NCI-H526 treated with DMSO at 0.1 percent for 48 hours (cell line): ENCODE results near the gene DDI1.

ENCODE experiments used
- DNase-seq: peaks from one replicate; lab custom pipeline; 2025; lab: John Stamatoyannopoulos, UW

The DDI1 gene

GRCh38 chr11:104036588-104036987 lies at the start of gene DDI1:
DDI1 (plus strand) TSS chr11:104036640; CDS start chr11:104036823, 183 bp downstream.
- DNase-seq = no peak

GRCh38 chr11:103987629-103988594 lies 48.5 kb upstream of the DDI1 start:
- DNase-seq = no peak

DNA sequence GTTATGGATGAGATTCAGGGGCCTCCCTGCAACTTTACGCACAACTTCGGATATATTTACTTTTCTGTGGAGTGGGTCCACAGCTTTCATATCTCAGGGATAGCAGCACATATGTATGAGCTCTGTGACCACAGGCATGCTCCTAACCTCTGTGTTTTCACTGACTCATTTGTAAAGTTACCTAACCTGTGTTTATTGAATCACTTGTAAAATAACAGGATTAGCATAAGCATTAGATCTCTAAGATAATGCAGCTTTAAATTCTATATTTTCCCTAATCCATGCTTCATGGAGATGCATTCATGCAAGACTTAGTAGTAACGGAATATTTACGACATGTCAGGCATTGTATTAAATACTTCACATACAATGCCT lies 47.9 kb upstream of the DDI1 start:
- DNase-seq = no peak

- no peak for DNase-seq
Observed at GRCh38 chr11:103993507-103993906, 42.9 kb upstream of the DDI1 start.

- DNase-seq = no peak
Observed at GRCh38 chr11:103994094-103994493, 42.3 kb upstream of the DDI1 start.

DNA sequence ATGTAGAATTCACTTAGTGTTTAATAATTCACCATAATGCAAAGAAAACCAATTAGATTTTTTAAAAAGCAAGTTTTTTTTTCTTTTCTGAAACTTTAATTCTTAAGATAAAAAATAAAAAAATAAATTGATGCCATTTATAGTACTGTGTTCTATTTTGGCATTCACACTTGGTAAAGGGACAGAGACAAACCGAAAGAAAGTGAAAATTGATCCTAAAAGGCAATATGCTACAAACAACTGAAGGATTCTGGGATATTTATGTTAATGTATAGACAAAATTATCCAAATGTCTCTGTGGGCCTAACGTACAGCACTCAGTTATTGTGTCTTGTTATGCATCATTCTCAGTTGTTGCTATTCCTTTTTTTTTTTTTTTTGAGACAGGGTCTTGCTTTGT lies 41.9 kb upstream of the DDI1 start:
- no peak for DNase-seq

- no peak for DNase-seq
Observed at GRCh38 chr11:103995896-103996295, 40.5 kb upstream of the DDI1 start.

DNA sequence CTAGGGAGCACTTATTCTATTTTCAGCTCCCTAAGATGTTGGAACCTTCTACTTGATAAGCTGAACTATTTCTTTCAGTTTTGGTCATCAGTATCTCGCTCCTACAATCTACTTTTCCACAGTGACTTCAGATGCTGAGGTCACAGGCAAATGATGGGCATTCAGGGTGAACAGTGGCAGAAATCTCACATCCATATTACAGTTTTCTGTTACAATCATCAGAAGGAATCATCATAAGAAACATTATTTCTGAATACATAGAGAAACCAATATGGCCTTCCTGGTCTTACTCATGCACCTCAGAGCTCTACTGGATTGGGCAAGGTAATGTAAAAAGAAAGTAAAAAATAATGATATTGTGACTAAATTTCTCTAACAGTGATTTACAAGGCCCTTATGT lies 39.4 kb upstream of the DDI1 start:
- DNase-seq = no peak

DNA sequence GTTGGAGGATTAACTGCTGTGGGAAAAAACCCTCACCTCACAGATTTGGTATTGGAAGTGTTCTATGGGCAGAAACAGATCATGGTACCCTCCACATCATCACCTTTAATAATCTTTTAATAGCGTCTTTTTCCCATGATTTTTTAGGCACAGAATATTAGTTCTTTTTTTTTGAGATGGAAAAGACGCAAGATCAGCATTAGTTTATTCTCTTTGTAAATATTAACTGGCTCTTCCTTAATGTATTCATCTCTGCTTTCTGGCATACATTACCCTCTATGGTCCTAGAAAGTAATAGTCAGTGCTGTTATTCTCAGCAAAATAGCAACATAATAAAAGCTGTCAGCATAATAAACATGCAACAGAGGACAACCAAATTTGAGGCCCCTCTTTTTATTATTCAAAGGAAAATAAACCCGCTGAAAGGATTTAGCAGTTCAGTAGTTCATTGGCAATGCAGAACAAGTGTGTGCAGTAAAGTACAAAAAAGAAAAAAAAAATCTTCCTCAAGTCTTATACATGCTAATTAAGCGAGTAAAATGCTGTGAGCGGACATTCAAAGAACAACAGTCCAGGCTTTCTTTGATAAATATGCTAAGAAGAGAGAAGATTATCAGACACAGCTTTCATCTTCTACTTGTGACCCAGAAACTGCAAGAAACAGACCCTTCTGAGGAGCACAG lies 37.5 kb upstream of the DDI1 start:
- no peak for DNase-seq

GRCh38 chr11:104000798-104001197 lies 35.6 kb upstream of the DDI1 start:
- DNase-seq = no peak

- no peak for DNase-seq
Observed at GRCh38 chr11:104001561-104002056, 34.8 kb upstream of the DDI1 start.

GRCh38 chr11:104003491-104003890 lies 32.9 kb upstream of the DDI1 start:
- DNase-seq = no peak

DNA sequence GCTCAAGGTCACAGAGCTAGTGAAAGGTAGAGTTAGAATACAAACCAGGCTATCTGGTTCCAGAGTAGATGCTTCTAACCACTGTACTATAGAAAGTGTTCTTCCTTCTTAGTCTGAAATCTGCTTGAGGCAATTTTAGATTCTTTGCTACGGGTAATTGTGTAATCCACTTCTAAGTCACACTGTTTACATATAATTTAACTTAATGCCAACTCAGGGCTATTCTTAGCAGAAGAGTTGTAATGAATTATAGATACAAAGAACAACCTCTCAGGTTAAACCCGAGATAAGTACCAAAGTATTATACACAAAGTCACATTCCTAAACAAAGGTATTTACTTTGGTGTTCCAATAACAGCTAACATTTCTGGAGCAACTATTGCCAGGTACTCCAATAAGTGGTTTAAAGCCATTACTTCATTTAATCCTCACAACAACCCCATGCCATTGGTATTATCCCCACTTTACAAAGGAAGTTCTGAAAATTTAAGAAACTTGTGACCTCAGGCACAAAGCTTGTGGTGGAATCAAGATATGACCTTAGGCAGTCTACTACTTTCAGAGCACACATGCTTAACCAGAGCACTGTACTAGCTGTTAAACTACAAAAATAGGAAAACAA lies 31.1 kb upstream of the DDI1 start:
- no peak for DNase-seq

DNA sequence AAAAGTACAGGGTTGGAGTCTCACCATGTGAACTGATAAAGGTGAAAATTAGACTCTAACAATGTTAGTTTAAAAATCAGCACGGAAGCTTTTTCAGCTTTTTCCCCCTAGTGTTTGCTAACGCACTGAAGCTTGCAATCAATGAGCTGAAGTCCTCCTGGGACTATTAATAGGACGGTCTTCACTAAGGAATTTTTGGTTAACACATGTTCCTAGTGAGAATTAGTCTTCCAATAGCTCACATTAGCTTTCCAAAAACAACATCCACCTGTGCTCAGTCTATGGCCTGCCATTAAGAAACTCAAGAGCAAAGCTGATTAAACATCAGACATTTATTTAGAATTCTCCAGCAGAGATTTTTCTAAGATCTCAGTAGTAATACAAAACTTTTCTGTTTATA lies 26.7 kb upstream of the DDI1 start:
- no peak for DNase-seq

GRCh38 chr11:104011044-104011443 lies 25.4 kb upstream of the DDI1 start:
- no peak for DNase-seq

- no peak for DNase-seq
Observed at GRCh38 chr11:104015649-104016415, 20.6 kb upstream of the DDI1 start.

DNA sequence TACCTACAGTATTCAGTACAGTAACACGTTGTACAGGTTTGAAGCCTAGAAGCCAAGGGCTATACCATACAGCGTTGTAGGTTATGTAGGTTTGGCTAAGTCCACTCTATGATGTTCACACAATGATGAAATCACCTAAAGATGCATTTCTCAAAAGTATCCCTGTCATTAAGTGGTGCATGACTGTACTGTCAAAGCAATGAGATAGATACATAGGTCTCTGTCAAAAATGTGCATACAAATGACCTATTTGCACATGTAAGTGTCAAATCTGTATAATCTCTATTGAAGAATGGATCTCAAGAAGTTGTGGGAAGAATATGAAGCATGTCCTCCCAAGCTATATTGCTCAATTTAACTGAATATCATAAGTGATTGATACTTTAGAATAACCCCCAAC lies 11.9 kb upstream of the DDI1 start:
- no peak for DNase-seq

GRCh38 chr11:104028476-104029263 lies 7.8 kb upstream of the DDI1 start:
- peak; percentile 63 for DNase-seq

GRCh38 chr11:104033134-104033533 lies 3.3 kb upstream of the DDI1 start:
- DNase-seq = peak; percentile 22

DNA sequence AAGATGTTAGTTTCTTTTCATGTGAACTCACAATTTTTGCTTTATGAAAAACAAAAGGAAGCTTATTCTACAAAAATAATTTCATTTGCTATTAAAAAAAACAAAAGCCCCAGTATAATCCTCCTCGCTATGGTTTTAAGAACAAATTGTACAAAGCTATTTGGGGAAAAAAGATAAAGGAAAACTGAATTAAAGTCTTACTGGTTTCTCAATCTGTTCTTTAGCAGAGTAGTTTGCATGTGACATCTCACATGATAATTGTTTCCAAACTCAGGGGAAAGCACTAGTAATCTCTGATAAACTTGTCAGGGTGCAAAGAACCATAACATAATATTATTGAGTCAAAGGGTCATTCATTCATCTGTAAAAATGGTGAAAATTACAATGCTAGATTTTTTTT lies 2.9 kb upstream of the DDI1 start:
- no peak for DNase-seq

GRCh38 chr11:104036995-104037394 lies 555 bp downstream of the DDI1 start:
- no peak for DNase-seq
